Right ventricle myocardium superior (tissue), 1 donor: ENCODE data around the gene ABI3. TPM values are rescaled to one million over a fixed set of nuclear protein-coding genes. Genes with fewer than 3 reads are reported as not detected.
"Not testable (repeated sequence)": the region's sequence is repeated elsewhere in the genome, so short reads cannot be mapped to it uniquely, and the experiment has no call there.

Source experiments
- ATAC-seq: fragments of 200-7000 bp; cut with Tn5 transposase; one replicate; pipeline ENCODE4 v1.9.1; 2020; ENCODE audit warnings: mild to moderate bottlenecking; ENCODE audit not compliant: poor library complexity
- DNase-seq: peaks from one replicate; pipeline ENCODE4 v3.0.0-alpha.2; 2020
- intact Hi-C: fragments of 100-400 bp; cut with DNase I; formaldehyde crosslinking; loops from one replicate; pipeline ENCODE4 v1.11.2; 2022
- total RNA-seq: library from RNA; stranded (reverse); fragmentation: NEBNext Ultra II Directional; extraction: Animal tissue kit (Norgen Biotek cat#: 25700); gene quantifications from one replicate; pipeline ENCODE4 v1.2.1, GENCODE V29; 2021
- donor health status: DM: no; HTN: yes; CAD: no; lungs with severe emphysema.

The ABI3 gene
- total RNA-seq, 1 donor from 2014 or later = 5.5 TPM

GRCh38 chr17:49235896-49236295 is 25.4 kb downstream of the ABI3 start:
- intact Hi-C loops = no loop called here
- ATAC-seq (no peak), DNase-seq (no peak)

GRCh38 chr17:49239963-49240362 is 29.5 kb downstream of the ABI3 start:
- no peak for ATAC-seq
- intact Hi-C loops = no loop called here
- DNase-seq = no peak

GRCh38 chr17:49240619-49241018 is 30.1 kb downstream of the ABI3 start:
- intact Hi-C loops = no loop called here
- no peak for ATAC-seq

GRCh38 chr17:49241040-49241439 is 30.5 kb downstream of the ABI3 start:
- ATAC-seq (no peak), DNase-seq (no peak)
- intact Hi-C loops = no loop called here

More at GRCh38 chr17:49240619-49241018, 30.1 kb downstream of the ABI3 start:
- no peak for DNase-seq

- ATAC-seq (no peak), DNase-seq (no peak)
- intact Hi-C loops = no loop called here
Observed at GRCh38 chr17:49241692-49242397, 31.3 kb downstream of the ABI3 start.

GRCh38 chr17:49242813-49243212 is 32.3 kb downstream of the ABI3 start:
- intact Hi-C loops = no loop called here
- ATAC-seq (no peak), DNase-seq (no peak)

GRCh38 chr17:49244839-49245238 is 34.3 kb downstream of the ABI3 start:
- intact Hi-C loops = no loop called here
- ATAC-seq (no peak), DNase-seq (no peak)

- no peak for ATAC-seq
- no peak for DNase-seq
- intact Hi-C loops = no loop called here
Observed at GRCh38 chr17:49247944-49248343, 37.4 kb downstream of the ABI3 start.

- intact Hi-C loops = no loop called here
- peak; percentile 82 for ATAC-seq
Observed at GRCh38 chr17:49249292-49249794, 38.8 kb downstream of the ABI3 start.

GRCh38 chr17:49249890-49250522 is 39.5 kb downstream of the ABI3 start:
- intact Hi-C loops = no loop called here
- DNase-seq (no peak), ATAC-seq (no peak)

More at GRCh38 chr17:49249292-49249794, 38.8 kb downstream of the ABI3 start:
- DNase-seq = peak; percentile 75

- peak; percentile 48 for DNase-seq
- ATAC-seq = peak; percentile 47
Observed at GRCh38 chr17:49252148-49252695, 41.7 kb downstream of the ABI3 start.

GRCh38 chr17:49254066-49254465 is 43.6 kb downstream of the ABI3 start:
- ATAC-seq = no peak
- intact Hi-C loops = no loop called here

More at GRCh38 chr17:49252148-49252695, 41.7 kb downstream of the ABI3 start:
- intact Hi-C loops = no loop called here

GRCh38 chr17:49255125-49255524 is 44.6 kb downstream of the ABI3 start:
- no peak for ATAC-seq
- DNase-seq = no peak
- intact Hi-C loops = no loop called here

More at GRCh38 chr17:49254066-49254465, 43.6 kb downstream of the ABI3 start:
- DNase-seq = no peak

- intact Hi-C loops = no loop called here
- ATAC-seq = no peak
Observed at GRCh38 chr17:49258394-49258793, 47.9 kb downstream of the ABI3 start.

GRCh38 chr17:49259663-49260010 is 49.1 kb downstream of the ABI3 start:
- intact Hi-C loops = no loop called here
- peak; percentile 8 for ATAC-seq
- peak; percentile 46 for DNase-seq

More at GRCh38 chr17:49258394-49258793, 47.9 kb downstream of the ABI3 start:
- no peak for DNase-seq

- peak; percentile 85 for ATAC-seq
- intact Hi-C loops = no loop called here
- DNase-seq = peak; percentile 80
Observed at GRCh38 chr17:49260011-49260816, 49.7 kb downstream of the ABI3 start.

- ATAC-seq (no peak), DNase-seq (no peak)
- intact Hi-C loops = no loop called here
Observed at GRCh38 chr17:49260817-49261291, 50.3 kb downstream of the ABI3 start.

- DNase-seq, intact Hi-C loops, ATAC-seq: not testable (repeated sequence)
Observed at GRCh38 chr17:49261540-49261939, 51.0 kb downstream of the ABI3 start.

- no peak for DNase-seq
- intact Hi-C loops = no loop called here
- ATAC-seq = no peak
Observed at GRCh38 chr17:49266233-49266632, 55.7 kb downstream of the ABI3 start.
